NCI-H774 (cell line): ENCODE results near the gene DUOXA2.

Source experiments
- DNase-seq: peaks from one replicate; lab custom pipeline; 2025; lab: John Stamatoyannopoulos, UW

DUOXA2 gene

DNA sequence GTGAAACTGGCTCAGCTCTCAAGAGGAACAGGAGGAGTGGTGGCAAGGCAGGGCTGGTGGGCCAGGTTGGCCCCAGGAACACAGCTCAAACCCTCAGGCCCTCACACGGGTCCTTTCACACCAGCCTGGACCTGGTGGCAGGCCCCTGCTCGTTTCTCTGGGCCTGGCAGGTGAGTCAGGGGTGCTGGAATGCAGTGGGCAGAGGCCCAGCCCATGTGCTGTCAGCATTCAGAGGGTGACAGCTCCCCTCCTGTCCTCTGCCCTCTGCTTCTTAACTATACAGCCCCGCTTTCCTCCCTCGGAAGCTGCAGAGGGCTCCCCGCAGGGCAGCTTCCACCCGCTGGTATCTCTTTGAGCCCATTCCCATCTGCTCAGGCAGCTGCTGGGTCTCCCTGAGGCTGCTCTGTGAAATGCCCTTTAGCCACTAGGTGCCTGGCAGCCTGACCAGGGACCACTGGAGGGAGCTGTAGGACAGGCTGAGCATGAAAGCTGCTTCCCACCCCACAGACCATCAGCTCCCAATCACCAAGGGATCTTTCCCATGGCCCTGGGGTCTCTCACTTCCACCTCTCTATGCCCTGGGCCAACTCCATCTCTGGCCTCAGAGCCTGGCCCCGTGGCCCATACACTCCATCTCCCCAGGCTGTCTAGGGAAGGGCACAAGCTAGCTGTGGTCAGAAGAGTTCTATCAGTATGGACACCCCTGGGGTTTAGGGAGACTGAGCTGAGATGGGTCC, 48.8 kb downstream of the DUOXA2 start:
- DNase-seq, result peak; percentile 50

DNA sequence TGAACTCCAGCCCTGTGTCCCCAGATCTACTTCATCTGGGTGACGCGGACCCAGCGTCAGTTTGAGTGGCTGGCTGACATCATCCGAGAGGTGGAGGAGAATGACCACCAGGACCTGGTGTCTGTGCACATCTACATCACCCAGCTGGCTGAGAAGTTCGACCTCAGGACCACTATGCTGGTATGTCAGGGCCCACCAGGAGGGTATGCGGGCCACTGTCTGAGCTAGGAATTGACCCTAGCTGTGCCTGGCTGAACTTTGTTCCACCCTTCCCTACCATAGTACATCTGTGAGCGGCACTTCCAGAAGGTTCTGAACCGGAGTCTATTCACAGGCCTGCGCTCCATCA, 49.4 kb downstream of the DUOXA2 start:
- no peak for DNase-seq

DNA sequence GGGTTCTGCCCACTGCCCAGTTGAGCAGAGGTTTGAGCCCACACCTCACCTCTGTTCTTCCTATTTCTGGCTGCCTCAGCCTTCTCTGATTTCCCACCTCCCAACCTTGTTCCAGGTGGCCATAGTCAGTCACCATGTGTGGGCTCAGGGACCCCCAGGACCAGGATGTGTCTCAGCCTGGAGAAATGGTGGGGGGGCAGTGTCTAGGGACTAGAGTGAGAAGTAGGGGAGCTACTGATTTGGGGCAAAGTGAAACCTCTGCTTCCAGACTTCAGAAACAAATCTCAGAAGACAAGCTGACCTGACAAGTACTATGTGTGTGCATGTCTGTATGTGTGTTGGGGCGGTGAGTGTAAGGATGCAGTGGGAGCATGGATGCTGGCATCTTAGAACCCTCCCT, 50.8 kb downstream of the DUOXA2 start:
- DNase-seq, result no peak

DNA sequence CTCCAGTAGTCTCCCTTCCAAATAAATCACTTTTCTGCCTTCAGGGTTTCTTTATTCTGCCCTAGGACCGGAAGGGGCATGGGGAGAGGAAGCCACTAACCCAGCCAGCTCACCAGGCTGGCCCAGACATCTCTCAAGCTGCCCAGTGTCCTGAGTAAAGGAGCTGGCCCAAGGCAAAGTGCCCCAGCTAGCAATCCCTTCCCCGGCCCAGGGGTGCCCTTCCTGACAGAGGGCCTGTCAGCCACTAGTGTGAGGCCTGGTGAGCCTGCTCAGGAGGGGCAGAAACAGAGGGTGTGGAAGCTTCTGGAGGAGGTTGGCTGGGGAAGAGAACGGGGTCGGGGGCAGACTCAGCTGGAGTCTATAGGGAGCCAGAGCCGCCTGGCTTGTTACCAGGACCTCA, 51.4 kb downstream of the DUOXA2 start:
- no peak for DNase-seq

DNA sequence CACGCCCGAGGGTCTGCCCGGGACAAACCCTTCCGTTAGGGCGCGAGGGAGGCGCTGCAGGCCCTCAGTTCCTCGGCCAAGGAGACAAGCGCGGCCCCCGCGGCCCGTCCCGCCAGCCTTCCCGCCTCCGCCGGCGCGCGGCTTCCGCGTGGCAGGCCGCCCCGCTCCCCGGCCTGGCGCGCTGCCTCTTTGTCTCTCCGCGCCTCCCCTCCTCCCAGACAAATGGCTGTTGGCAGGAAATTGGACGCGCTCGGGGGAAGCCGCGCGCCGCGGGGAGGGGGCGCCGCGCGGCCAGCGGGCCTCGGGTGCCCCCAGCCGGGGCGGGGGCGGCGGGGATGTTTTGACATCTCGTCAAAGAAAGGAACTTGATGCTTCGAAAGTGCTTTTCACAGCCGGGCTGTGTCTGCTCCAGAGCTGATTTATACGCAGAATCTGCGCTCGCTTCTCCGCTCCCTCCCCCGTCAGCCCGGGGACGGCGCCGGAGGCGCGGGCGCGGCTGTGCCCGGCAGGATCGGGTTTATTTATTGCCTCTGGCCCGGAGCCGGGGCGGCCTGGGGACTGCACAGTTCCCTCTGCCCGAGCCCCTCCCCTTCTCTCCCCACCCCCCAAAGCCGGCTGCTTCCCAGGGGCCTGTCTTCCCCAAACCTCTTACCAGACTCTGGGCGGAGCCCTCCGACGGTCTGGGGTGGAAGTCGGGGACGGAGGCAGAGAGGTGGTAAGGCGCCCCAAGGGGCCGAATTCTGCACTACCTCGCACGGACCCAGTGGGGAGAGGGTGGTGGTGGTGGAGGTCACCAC, 52.9 kb downstream of the DUOXA2 start:
- peak; percentile 52 for DNase-seq

DNA sequence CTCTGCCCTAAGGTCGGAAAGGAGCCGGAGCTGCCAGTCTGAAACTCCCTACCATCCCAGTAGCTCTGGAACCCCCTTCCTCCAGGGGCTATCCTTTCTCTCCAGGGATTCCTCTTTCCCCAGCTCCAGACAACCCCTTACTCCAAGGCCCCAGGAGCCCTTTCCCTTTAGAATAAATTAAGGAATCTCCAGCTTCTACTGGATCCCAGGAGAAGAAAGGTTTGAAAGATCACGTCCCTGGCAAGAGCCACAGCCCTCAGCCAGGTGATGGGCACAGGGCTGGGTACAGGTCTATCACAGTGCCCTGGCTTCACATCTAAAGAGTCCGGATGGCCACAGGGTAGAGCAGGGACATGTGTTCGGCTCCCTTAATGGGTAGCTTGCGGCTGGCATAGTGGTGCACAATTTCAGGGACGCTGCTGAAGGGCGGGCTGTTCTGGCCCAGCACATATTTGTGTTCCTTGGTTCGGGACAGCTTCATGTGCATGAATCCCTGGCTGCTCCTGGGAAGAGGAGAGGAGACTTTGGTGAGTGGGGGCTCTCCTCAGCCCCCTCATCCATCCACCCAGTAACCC, 53.6 kb downstream of the DUOXA2 start:
- DNase-seq, result no peak
